Caco-2 (cell line): Measurements from ENCODE around the gene MRPL36. TPM values are rescaled to one million over a fixed set of nuclear protein-coding genes. Genes with fewer than 3 reads are reported as not detected.

ENCODE experiments used
- BruUV-seq: library from RNA; stranded (reverse); fragments of 400-500 nt; replicated peaks from 2 replicates; lab custom pipeline; 2021; lab: Mats Ljungman, UMichigan
- CTCF ChIA-PET: fragments of 300-600 bp; sonication (Branson Sonifier 250); formaldehyde crosslinking; loops from one replicate; lab custom pipeline; 2022; ENCODE audit warnings: antibody characterized with exemption; lab: Charles Lee
- POLR2A ChIA-PET: fragments of 300-600 bp; sonication (Branson Sonifier 250); formaldehyde crosslinking; loops from one replicate; lab custom pipeline; 2022; ENCODE audit warnings: antibody characterized with exemption; lab: Charles Lee
- DNase-seq, 2 experiments: peaks; one replicate each; pipeline versions ENCODE4 v3.0.0 to v3.0.0-alpha.2; 2020 to 2022
- H3K27me3 ChIP-seq: replicated peaks from 2 replicates; pipeline ENCODE4 v1.6.0; 2011; ENCODE audit warnings: low read length; ENCODE audit not compliant: control insufficient read depth, insufficient read depth
- H3K36me3 ChIP-seq: 2 replicates; pipeline ENCODE4 v1.5.1; 2011; ENCODE audit warnings: low read length; ENCODE audit not compliant: control insufficient read depth, insufficient read depth
- H3K4me1 ChIP-seq: fragments of 250-450 bp; sonication (Bioruptor Pico); 2 replicates; pipeline ENCODE4 v1.5.1; 2020; ENCODE audit warnings: mild to moderate bottlenecking
- H3K4me3 ChIP-seq: 2 replicates; pipeline ENCODE4 v1.5.1; 2011; ENCODE audit warnings: low read depth, mild to moderate bottlenecking, control low read depth, low read length
- H3K9me3 ChIP-seq: fragments of 250-450 bp; sonication (Bioruptor Pico); 2 replicates; pipeline ENCODE4 v1.5.1; 2020; ENCODE audit warnings: mild to moderate bottlenecking, moderate library complexity
- H3K27ac Mint-ChIP-seq: one replicate; pipeline ENCODE4 v1.8.0; 2022; ENCODE audit warnings: mixed read lengths; ENCODE audit not compliant: unreplicated experiment
- H3K27me3 Mint-ChIP-seq: one replicate; pipeline ENCODE4 v1.8.0; 2022; ENCODE audit warnings: mixed read lengths; ENCODE audit not compliant: insufficient read depth, unreplicated experiment
- H3K36me3 Mint-ChIP-seq: one replicate; pipeline ENCODE4 v1.8.0; 2022; ENCODE audit warnings: mild to moderate bottlenecking, mixed read lengths; ENCODE audit not compliant: insufficient read depth, unreplicated experiment
- H3K4me1 Mint-ChIP-seq: one replicate; pipeline ENCODE4 v1.8.0; 2022; ENCODE audit warnings: low read depth, mixed read lengths; ENCODE audit not compliant: unreplicated experiment
- H3K4me3 Mint-ChIP-seq: one replicate; pipeline ENCODE4 v1.8.0; 2022; ENCODE audit warnings: mild to moderate bottlenecking, moderate library complexity, mixed read lengths; ENCODE audit not compliant: unreplicated experiment
- H3K9me3 Mint-ChIP-seq: one replicate; pipeline ENCODE4 v1.8.0; 2022; ENCODE audit warnings: mixed read lengths; ENCODE audit not compliant: unreplicated experiment
- intact Hi-C: fragments of 100-400 bp; cut with micrococcal nuclease; formaldehyde crosslinking; loops from one replicate; pipeline ENCODE4 v1.10.0; 2022; ENCODE audit not compliant: unreplicated experiment
- total RNA-seq: library from RNA; stranded (reverse); gene quantifications from 2 replicates; pipeline ENCODE4 v1.2.3, GENCODE V29; 2022
- TF ChIP-seq, protein P1 (sequence below), 2 experiments: fragments of 200-600 bp in 1 of 2; IDR thresholded peaks; 1 replicate in 1 of 2; 2 replicates in 1 of 2; pipeline versions ENCODE4 v1.5.1 to v1.8.0; 2011 to 2022; ENCODE audit warnings: antibody characterized with exemption in 1 of 2, control low read depth in 1 of 2, inconsistent platforms in 1 of 2, low read depth in 1 of 2, low read length in 1 of 2, mild to moderate bottlenecking in 1 of 2, moderate library complexity in 1 of 2; ENCODE audit not compliant: insufficient read depth in 1 of 2, severe bottlenecking in 1 of 2, unreplicated experiment in 1 of 2

Gene MRPL36
- total RNA-seq, 1 experiment from 2014 or later, result 65.9 TPM

DNA sequence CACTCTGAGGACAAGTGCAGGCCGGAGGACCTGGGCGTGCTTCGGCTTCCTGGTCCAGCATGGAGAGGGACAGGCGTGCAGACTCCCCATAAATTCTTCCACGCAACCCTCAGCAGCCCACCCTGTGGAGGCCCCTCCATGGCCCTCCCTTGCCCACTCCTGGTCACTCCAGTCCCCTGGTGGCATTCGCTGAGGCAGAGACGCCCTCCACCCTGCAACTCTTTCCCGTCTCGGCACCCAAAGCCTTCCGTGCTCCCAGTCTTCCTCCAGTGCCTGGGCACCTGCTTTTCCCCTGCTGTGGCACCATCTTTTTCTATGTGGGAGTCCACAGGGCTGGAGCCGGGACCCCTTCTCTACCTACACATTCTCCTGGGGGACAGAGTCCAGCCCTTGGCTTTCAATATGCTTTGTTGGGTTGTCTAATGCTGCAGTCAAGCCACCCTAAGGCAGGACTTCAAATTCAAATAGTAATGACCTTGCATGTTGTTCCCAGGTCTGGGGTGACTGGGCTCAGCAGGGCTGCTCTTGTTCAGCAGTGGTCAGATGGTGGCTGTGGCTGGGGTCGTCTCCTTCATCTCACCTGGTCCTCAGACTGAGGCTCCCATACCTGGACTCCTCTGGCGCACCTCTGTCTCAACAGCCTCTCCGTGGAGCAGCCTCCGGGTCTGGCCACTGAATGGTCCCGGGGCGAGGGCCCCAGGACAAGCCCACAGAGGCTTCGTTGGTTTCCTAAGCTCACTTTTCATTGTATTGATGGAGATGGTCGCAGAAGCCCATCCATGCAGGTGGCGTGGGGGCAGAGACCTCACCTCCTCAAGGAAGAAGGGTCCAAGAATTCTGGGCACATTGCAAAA lies 15.2 kb downstream of the MRPL36 start:
- H3K9me3 Mint-ChIP-seq, result no peaks in the 10 kb centered on the region
- H3K27ac Mint-ChIP-seq, result no peak overlapping the region
- POLR2A ChIA-PET, result no interaction called here
- intact Hi-C loops, result no loop called here
- peaks cover 7% of the 10 kb centered on the region for H3K27me3 Mint-ChIP-seq
- H3K4me1 ChIP-seq, result no peaks in the 10 kb centered on the region
- no TSS peak for BruUV-seq
- CTCF ChIA-PET, result no interaction called here
- H3K4me3 Mint-ChIP-seq, result no peak overlapping the region
- DNase-seq, result peak in 1 of 2 experiments; percentile 25
- H3K4me3 ChIP-seq, result no peak overlapping the region
- TF ChIP-seq, protein P1, sequence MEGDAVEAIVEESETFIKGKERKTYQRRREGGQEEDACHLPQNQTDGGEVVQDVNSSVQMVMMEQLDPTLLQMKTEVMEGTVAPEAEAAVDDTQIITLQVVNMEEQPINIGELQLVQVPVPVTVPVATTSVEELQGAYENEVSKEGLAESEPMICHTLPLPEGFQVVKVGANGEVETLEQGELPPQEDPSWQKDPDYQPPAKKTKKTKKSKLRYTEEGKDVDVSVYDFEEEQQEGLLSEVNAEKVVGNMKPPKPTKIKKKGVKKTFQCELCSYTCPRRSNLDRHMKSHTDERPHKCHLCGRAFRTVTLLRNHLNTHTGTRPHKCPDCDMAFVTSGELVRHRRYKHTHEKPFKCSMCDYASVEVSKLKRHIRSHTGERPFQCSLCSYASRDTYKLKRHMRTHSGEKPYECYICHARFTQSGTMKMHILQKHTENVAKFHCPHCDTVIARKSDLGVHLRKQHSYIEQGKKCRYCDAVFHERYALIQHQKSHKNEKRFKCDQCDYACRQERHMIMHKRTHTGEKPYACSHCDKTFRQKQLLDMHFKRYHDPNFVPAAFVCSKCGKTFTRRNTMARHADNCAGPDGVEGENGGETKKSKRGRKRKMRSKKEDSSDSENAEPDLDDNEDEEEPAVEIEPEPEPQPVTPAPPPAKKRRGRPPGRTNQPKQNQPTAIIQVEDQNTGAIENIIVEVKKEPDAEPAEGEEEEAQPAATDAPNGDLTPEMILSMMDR (IDR thresholded peaks at IDR 0.05; ENCODE audit: insufficient read depth in 1 of 2, low read depth in 1 of 2, low read length in 1 of 2, severe bottlenecking in 1 of 2, unreplicated experiment in 1 of 2), result no peak
- no peaks in the 10 kb centered on the region for H3K27me3 ChIP-seq
- no peaks in the 10 kb centered on the region for H3K9me3 ChIP-seq
- no peaks in the 10 kb centered on the region for H3K4me1 Mint-ChIP-seq
- no peaks in the 10 kb centered on the region for H3K36me3 ChIP-seq
- H3K36me3 Mint-ChIP-seq, result no peaks in the 10 kb centered on the region

DNA sequence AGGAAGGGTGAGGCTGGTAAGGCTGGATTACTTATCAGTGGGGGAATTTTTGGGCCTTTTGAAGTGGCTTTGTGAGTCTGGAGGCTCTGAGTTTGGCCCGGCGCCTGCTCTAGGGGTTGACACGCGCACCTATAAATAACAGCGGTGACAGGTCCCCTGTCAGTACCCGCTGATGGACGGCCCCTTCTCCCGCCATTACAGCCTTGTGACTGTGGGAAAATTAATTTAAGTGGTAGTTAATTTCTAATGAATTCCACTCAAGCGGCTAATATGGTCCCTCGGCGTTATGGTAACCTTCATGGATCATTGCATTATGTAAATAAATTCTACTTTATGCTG lies 16.5 kb downstream of the MRPL36 start:
- no peak for DNase-seq
- ChIA-PET POLR2A (no interaction called here), CTCF (no interaction called here)
- Histone ChIP-seq H3K9me3 (no peaks in the 10 kb centered on the region), H3K4me3 (no peak overlapping the region), H3K27me3 (no peaks in the 10 kb centered on the region), H3K4me1 (no peaks in the 10 kb centered on the region), H3K36me3 (no peaks in the 10 kb centered on the region)
- BruUV-seq, result no TSS peak
- TF ChIP-seq, protein P1 (IDR thresholded peaks at IDR 0.05; ENCODE audit: insufficient read depth in 1 of 2, low read depth in 1 of 2, low read length in 1 of 2, severe bottlenecking in 1 of 2, unreplicated experiment in 1 of 2), result no peak
- no peak overlapping the region for H3K27ac Mint-ChIP-seq
- H3K36me3 Mint-ChIP-seq, result no peaks in the 10 kb centered on the region
- intact Hi-C loops, result no loop called here
- H3K4me3 Mint-ChIP-seq, result no peak overlapping the region
- no peaks in the 10 kb centered on the region for H3K4me1 Mint-ChIP-seq
- no peaks in the 10 kb centered on the region for H3K9me3 Mint-ChIP-seq
- peaks cover 7% of the 10 kb centered on the region for H3K27me3 Mint-ChIP-seq

DNA sequence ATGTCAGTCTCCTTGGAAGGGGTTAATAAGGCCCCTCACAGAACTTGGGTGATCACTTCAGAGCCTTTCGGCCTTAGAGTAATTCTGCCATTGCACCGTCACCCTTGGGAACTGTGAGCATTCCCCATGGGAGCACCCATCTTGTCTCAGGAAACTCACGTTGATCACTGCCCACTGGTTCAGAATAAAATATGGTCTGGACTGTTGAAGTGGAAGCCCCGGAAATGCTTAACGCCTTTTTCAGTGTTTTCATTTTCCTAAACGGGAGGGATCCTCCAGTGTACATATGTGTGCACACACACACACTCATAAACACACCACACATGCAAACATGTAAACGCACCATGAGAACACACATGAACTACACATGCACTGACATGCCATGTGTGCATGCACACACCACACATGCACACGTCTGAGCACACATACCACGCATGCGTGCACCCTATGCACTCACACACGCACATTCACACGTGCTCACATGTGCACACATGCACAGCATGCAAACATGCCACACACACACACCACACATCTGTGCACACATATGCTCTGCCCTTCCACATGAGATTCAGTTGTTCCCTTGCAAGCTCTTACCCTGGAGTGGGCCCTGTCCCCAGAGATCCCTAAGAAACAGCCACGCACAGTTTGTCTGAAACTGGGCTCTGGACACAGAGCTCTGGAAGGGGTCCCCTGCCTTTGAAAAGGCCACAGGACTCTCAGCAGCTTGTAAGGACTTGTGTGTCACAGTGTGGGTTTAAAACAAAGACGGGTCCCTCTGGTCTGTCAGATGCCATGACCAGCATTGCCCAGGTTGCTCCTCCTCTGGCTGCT lies 17.0 kb downstream of the MRPL36 start:
- Mint-ChIP-seq H3K36me3 (no peaks in the 10 kb centered on the region), H3K27ac (no peak overlapping the region), H3K4me3 (no peak overlapping the region), H3K27me3 (peaks cover 3% of the 10 kb centered on the region), H3K4me1 (no peaks in the 10 kb centered on the region), H3K9me3 (no peaks in the 10 kb centered on the region)
- peak in 1 of 2 experiments; percentile 21 for DNase-seq
- ChIA-PET CTCF (no interaction called here), POLR2A (no interaction called here)
- TF ChIP-seq, protein P1 (IDR thresholded peaks at IDR 0.05; ENCODE audit: insufficient read depth in 1 of 2, low read depth in 1 of 2, low read length in 1 of 2, severe bottlenecking in 1 of 2, unreplicated experiment in 1 of 2), result no peak
- Histone ChIP-seq H3K9me3 (no peaks in the 10 kb centered on the region), H3K36me3 (no peaks in the 10 kb centered on the region), H3K27me3 (no peaks in the 10 kb centered on the region), H3K4me1 (no peaks in the 10 kb centered on the region), H3K4me3 (no peak overlapping the region)
- no TSS peak for BruUV-seq
- intact Hi-C loops, result no loop called here
